ENCODE results near the gene NRXN2. TPM values are rescaled to one million over a fixed set of nuclear protein-coding genes. Genes with fewer than 3 reads are reported as not detected.

Gene NRXN2
- total and polyA plus RNA-seq, 7 donors, result 0.44 to 5.2 (median 1.9) TPM

DNA sequence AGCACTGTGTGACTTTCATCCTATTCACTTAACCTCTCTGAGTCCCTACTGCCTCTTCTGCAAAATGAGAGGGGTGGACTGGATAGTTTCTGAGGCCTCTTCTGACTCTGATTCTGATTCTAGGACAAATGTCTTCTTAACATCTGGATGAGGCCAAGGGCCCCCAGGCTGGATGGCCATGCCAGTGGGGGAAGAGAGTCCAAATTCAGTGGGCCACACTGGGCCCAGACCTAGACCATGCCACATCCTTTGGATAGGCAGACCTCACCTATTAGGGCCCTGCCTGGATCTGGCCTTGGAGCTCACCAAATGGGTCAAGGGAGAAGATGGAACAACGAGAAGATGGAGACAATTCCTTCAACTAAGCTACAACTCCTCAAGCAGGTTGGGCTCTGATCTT lies 24.6 kb downstream of the NRXN2 start:
- no peak overlapping the region for H3K4me3 ChIP-seq
- H3K4me1 ChIP-seq, result no peaks in the 10 kb centered on the region
- H3K27me3 ChIP-seq (ENCODE audit: insufficient read depth in 3 of 3, low read length in 2 of 3), result peaks cover 0 to 2% (median 0%) of the 10 kb centered on the region in 3 donors
- TF ChIP-seq, protein P1, sequence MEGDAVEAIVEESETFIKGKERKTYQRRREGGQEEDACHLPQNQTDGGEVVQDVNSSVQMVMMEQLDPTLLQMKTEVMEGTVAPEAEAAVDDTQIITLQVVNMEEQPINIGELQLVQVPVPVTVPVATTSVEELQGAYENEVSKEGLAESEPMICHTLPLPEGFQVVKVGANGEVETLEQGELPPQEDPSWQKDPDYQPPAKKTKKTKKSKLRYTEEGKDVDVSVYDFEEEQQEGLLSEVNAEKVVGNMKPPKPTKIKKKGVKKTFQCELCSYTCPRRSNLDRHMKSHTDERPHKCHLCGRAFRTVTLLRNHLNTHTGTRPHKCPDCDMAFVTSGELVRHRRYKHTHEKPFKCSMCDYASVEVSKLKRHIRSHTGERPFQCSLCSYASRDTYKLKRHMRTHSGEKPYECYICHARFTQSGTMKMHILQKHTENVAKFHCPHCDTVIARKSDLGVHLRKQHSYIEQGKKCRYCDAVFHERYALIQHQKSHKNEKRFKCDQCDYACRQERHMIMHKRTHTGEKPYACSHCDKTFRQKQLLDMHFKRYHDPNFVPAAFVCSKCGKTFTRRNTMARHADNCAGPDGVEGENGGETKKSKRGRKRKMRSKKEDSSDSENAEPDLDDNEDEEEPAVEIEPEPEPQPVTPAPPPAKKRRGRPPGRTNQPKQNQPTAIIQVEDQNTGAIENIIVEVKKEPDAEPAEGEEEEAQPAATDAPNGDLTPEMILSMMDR (IDR thresholded peaks at IDR 0.05), result no peak
- no peaks in the 10 kb centered on the region for H3K9me3 ChIP-seq
- no peak for DNase-seq
- intact Hi-C loops (cut with DNase I), result no loop called here
- WGBS, 3 donors, result 71 to 77% (median 76%) methylated on average over 1 of the region's 1 CpG
- H3K27ac ChIP-seq, result no peak overlapping the region
- no peak for ATAC-seq
- no peaks in the 10 kb centered on the region for H3K36me3 ChIP-seq (ENCODE audit: insufficient read depth in 1 of 2, low read depth in 1 of 2)

DNA sequence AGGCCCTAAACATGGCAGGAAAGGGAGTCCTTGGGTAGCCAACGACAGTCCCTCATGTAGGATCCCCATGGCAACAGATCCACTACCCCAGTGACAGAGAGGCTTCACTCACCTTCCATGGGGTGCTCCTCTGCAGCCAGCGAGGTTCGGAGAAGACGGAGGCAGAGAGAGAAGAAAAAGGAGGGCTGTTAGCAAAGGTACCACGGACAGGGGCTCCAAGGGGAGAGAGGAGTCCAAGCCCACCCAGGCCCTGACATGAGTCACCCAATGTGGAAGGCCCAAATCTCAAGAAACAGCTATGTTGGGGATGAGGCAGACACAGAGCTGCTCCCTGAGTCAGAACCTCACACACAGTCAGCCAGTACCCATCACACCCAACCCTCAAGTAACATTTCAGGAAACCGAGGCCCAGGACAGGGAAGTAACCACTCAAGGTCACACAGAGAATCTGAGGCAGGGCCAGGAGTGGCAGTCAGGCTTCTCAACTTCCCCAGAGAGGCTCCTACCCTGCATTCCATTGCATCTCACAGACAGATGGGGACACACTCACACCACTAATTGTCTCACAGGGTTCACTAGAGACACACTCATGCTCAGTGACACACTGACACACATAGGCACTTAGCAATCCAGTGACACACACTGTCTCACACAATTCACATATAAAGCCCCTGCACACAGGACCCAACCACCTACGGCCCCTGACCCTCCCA lies 25.2 kb downstream of the NRXN2 start:
- Histone ChIP-seq H3K27me3 (ENCODE audit: insufficient read depth in 3 of 3, low read length in 2 of 3) (peaks cover 0 to 2% (median 0%) of the 10 kb centered on the region in 3 donors), H3K27ac (no peak overlapping the region), H3K9me3 (no peaks in the 10 kb centered on the region), H3K4me1 (no peaks in the 10 kb centered on the region), H3K36me3 (ENCODE audit: insufficient read depth in 1 of 2, low read depth in 1 of 2) (no peaks in the 10 kb centered on the region), H3K4me3 (no peak overlapping the region)
- WGBS, 3 donors, result 79 to 86% (median 86%) methylated on average over 7 of the region's 7 CpGs
- DNase-seq (no peak), ATAC-seq (no peak)
- TF ChIP-seq, protein P1 (IDR thresholded peaks at IDR 0.05), result no peak
- intact Hi-C loops (cut with DNase I), result no loop called here

DNA sequence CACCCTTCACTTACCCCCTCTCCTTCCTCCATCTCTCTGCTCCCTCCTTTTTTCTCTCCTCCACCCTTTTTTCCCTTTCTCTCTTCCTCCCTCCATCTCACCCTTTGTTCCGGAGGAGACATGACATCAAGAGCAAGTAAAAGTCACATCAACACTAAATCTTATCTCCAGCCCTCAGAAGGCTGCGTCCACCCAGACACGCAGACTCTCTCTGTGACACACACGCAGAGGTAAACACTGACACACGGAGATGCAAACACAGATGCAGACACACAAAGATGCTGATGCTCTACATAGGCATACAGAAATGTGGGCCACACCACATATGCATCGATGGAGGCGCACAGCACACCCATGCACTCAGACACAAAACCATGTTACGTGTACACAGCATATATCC lies 27.0 kb downstream of the NRXN2 start:
- intact Hi-C loops (cut with DNase I), result no loop called here
- TF ChIP-seq, protein P1 (IDR thresholded peaks at IDR 0.05), result no peak
- ATAC-seq, result no peak
- peaks cover 0 to 2% (median 0%) of the 10 kb centered on the region in 3 donors for H3K27me3 ChIP-seq (ENCODE audit: insufficient read depth in 3 of 3, low read length in 2 of 3)
- no peak for DNase-seq
- H3K36me3 ChIP-seq (ENCODE audit: insufficient read depth in 1 of 2, low read depth in 1 of 2), result no peaks in the 10 kb centered on the region
- no peaks in the 10 kb centered on the region for H3K9me3 ChIP-seq
- 93 to 94% (median 93%) methylated on average over 8 of the region's 8 CpGs for WGBS, 3 donors
- H3K27ac ChIP-seq, result no peak overlapping the region
- no peak overlapping the region for H3K4me3 ChIP-seq
- no peaks in the 10 kb centered on the region for H3K4me1 ChIP-seq

DNA sequence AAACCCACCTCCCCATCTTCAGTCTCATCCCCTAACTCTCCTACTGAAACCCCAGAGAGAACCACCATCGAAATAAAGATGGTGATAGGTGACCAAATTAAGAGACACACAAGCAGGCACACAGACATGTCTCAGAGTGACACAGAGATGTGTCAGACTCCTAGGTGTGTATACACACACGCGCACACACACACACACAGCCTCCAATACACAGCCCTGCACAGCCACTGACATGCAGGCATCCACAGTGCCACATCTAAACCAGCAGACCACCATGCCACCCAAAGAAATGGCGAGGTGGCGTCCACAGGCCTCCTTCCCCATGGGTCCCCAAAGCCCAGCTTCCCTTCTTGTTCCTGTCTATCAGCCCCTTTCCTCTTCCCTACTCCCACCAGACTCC lies 27.4 kb downstream of the NRXN2 start:
- no peak overlapping the region for H3K27ac ChIP-seq
- no peak overlapping the region for H3K4me3 ChIP-seq
- no peaks in the 10 kb centered on the region for H3K9me3 ChIP-seq
- intact Hi-C loops (cut with DNase I), result no loop called here
- no peaks in the 10 kb centered on the region for H3K4me1 ChIP-seq
- ATAC-seq, result no peak
- no peaks in the 10 kb centered on the region for H3K36me3 ChIP-seq (ENCODE audit: insufficient read depth in 1 of 2, low read depth in 1 of 2)
- TF ChIP-seq, protein P1 (IDR thresholded peaks at IDR 0.05), result no peak
- DNase-seq, result no peak
- 95 to 100% (median 95%) methylated on average over 5 of the region's 5 CpGs for WGBS, 3 donors
- H3K27me3 ChIP-seq (ENCODE audit: insufficient read depth in 3 of 3, low read length in 2 of 3), result peaks cover 0 to 2% (median 0%) of the 10 kb centered on the region in 3 donors
